ENCODE measurements around the gene GPSM1. TPM values are rescaled to one million over a fixed set of nuclear protein-coding genes. Genes with fewer than 3 reads are reported as not detected.
A peak's percentile ranks its signal among the peaks of the same experiment; 100 is the strongest.

GPSM1 gene
- polyA plus RNA-seq, 1 of the 3 experiments (the other 2 are of a cell fraction), result 26.7 TPM

DNA sequence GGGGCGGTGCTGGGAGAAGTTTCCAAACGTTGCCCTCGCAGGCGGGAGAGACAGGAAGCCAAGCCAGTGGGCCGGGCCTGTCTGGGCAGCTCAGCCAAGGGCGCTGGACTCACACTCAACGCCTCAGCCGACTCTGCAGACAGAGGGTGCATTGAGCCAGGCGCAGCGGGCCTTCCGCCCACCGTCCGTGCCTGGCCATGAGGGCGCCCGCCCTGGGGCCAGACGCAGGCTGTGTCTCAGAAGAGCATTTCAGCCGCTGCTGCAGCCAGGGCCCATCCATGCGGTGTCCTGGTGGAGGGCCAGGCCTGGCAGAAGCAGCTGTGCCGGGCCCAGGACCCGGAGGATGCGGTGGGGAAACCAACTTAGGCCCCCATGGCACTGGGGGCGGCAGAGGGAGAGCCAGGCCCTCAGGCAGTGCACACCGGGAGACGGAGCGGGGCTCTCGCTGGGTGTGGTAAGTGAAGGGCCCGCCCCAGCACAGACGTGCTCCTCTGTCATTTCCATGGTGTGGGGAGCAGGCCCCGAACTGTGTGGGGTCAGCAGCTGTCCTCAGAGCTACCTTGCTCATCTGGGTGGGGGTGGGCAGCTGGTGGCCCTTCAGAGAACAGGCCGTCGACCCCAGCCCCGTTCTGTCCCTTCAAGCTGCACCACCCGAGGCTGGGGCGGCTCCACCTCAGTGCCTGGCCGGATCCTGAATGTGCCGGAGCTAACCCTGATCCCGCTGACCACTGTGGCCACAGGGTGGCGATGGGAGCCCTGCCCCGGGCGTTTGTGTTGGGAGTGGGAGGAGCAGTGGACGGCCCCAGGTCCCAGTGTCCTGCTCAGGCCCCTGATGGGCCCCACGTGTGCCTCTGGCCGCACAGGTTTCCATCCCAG lies 18.2 kb downstream of the GPSM1 start:
- WGBS (ENCODE audit: low lambda C conversion rate), result 68% methylated on average over 22 of the region's 43 CpGs
- H3K27ac ChIP-seq (ENCODE audit: low read depth in 2 of 2, low read length in 1 of 2), result peak overlapping the region in 1 of 2 experiments; percentile 58; a peak in 1 of 4 replicates
- no peak overlapping the region for H3K9ac ChIP-seq
- H3K36me3 ChIP-seq (replicated peaks in 1 of 2; ENCODE audit: control insufficient read depth in 1 of 2, insufficient read depth in 2 of 2, low read length in 1 of 2), result peaks cover 0 to 24% of the 10 kb centered on the region in 2 experiments
- H3K79me2 ChIP-seq (ENCODE audit: insufficient read depth), result no peaks in the 10 kb centered on the region
- DNase-seq, result peak; percentile 74
- no peaks in the 10 kb centered on the region for H3F3A ChIP-seq (replicated peaks; ENCODE audit: insufficient read depth)
- H2AFZ ChIP-seq (ENCODE audit: low read depth), result no peak overlapping the region
- no peak overlapping the region for H3K4me2 ChIP-seq
- H3K27me3 ChIP-seq (ENCODE audit: insufficient read depth), result no peaks in the 10 kb centered on the region
- no peak overlapping the region for H3K4me3 ChIP-seq (ENCODE audit: low read depth in 2 of 2, low read length in 1 of 2)
- H3K4me1 ChIP-seq (ENCODE audit: control insufficient read depth in 1 of 2, insufficient read depth in 2 of 2, low read depth in 1 of 2, low read length in 1 of 2), result peaks cover 0 to 49% of the 10 kb centered on the region in 2 experiments; a peak in 1 of 4 replicates
- peak; percentile 23 for TF ChIP-seq RAD21 (IDR thresholded peaks at IDR 0.05; ENCODE audit: low read length)
- no peak for TF ChIP-seq ELF1 (IDR thresholded peaks at IDR 0.05)
- TF ChIP-seq RCOR1 (IDR thresholded peaks at IDR 0.05; ENCODE audit: low read length), result no peak
- TF ChIP-seq, protein P1, sequence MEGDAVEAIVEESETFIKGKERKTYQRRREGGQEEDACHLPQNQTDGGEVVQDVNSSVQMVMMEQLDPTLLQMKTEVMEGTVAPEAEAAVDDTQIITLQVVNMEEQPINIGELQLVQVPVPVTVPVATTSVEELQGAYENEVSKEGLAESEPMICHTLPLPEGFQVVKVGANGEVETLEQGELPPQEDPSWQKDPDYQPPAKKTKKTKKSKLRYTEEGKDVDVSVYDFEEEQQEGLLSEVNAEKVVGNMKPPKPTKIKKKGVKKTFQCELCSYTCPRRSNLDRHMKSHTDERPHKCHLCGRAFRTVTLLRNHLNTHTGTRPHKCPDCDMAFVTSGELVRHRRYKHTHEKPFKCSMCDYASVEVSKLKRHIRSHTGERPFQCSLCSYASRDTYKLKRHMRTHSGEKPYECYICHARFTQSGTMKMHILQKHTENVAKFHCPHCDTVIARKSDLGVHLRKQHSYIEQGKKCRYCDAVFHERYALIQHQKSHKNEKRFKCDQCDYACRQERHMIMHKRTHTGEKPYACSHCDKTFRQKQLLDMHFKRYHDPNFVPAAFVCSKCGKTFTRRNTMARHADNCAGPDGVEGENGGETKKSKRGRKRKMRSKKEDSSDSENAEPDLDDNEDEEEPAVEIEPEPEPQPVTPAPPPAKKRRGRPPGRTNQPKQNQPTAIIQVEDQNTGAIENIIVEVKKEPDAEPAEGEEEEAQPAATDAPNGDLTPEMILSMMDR (IDR thresholded peaks at IDR 0.05), result peak; percentile 41
- TF ChIP-seq RFX5 (IDR thresholded peaks at IDR 0.05; ENCODE audit: low read length), result no peak
- TF ChIP-seq, protein P2, sequence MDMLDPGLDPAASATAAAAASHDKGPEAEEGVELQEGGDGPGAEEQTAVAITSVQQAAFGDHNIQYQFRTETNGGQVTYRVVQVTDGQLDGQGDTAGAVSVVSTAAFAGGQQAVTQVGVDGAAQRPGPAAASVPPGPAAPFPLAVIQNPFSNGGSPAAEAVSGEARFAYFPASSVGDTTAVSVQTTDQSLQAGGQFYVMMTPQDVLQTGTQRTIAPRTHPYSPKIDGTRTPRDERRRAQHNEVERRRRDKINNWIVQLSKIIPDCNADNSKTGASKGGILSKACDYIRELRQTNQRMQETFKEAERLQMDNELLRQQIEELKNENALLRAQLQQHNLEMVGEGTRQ (IDR thresholded peaks at IDR 0.05; ENCODE audit: borderline replicate concordance, low read depth, low read length), result no peak
- TF ChIP-seq MXI1 (IDR thresholded peaks at IDR 0.05; ENCODE audit: low read depth, low read length), result peak; percentile 51; the same call in 1 of the 2 replicates
- ChIA-PET CTCF (interaction anchor here (0.7 to 3.7 kb wide), 17 partner anchors 9 to 326 kb away, joined by 3 to 28 read pairs (median 6); partner anchors contain the start of genes CARD9, DNLZ, GPSM1 and SNAPC4), POLR2A (interaction anchor here (1.0 to 1.9 kb wide), 5 partner anchors 16 to 56 kb away, joined by 3 to 8 read pairs (median 4); partner anchors contain the start of gene DNLZ)
- H3K9me3 ChIP-seq, result no peaks in the 10 kb centered on the region
- H4K20me1 ChIP-seq (ENCODE audit: insufficient read depth), result no peaks in the 10 kb centered on the region
- no peaks in the 10 kb centered on the region for H3K9me2 ChIP-seq

DNA sequence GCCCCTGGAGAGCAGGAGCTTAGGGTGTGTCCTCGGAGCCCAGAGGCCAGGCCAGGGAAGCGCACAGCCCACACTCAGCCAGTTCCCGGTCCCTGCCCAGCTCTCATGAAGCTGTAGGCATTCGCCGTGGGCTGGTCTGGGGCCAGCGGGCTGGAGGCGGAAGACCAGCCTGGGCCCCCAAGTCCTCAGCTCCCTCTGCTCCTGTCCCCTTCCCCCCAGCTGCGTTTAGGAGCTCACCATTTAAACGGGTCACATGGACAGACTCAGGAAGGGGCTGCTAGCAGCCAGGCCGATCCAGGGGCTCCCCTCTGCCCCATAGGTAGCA lies 18.8 kb downstream of the GPSM1 start:
- peaks cover 0 to 18% of the 10 kb centered on the region in 2 experiments for H3K36me3 ChIP-seq (replicated peaks in 1 of 2; ENCODE audit: control insufficient read depth in 1 of 2, insufficient read depth in 2 of 2, low read length in 1 of 2)
- H3K4me1 ChIP-seq (ENCODE audit: control insufficient read depth in 1 of 2, insufficient read depth in 2 of 2, low read depth in 1 of 2, low read length in 1 of 2), result peaks cover 0 to 55% of the 10 kb centered on the region in 2 experiments; a peak in 1 of 4 replicates
- H3K27me3 ChIP-seq (ENCODE audit: insufficient read depth), result no peaks in the 10 kb centered on the region
- no peak for TF ChIP-seq CHD2 (IDR thresholded peaks at IDR 0.05; ENCODE audit: low read length, partially characterized antibody)
- no peak for TF ChIP-seq SMC3 (IDR thresholded peaks at IDR 0.05; ENCODE audit: low read depth, low read length)
- TF ChIP-seq, protein P1 (IDR thresholded peaks at IDR 0.05), result peak; percentile 6; the same call in 1 of the 2 replicates
- DNase-seq, result no peak
- no peaks in the 10 kb centered on the region for H3F3A ChIP-seq (replicated peaks; ENCODE audit: insufficient read depth)
- no peak overlapping the region for H3K4me2 ChIP-seq
- H3K9me2 ChIP-seq, result no peaks in the 10 kb centered on the region
- ChIA-PET POLR2A (interaction anchor here (1.0 to 1.9 kb wide), 5 partner anchors 15 to 55 kb away, joined by 3 to 8 read pairs (median 4); partner anchors contain the start of gene DNLZ), CTCF (interaction anchor here (0.7 to 3.7 kb wide), 15 partner anchors 8 to 325 kb away, joined by 3 to 28 read pairs (median 9); partner anchors contain the start of genes CARD9, DNLZ, GPSM1 and SNAPC4)
- no peaks in the 10 kb centered on the region for H4K20me1 ChIP-seq (ENCODE audit: insufficient read depth)
- no peak overlapping the region for H3K9ac ChIP-seq
- no peaks in the 10 kb centered on the region for H3K9me3 ChIP-seq
- no peaks in the 10 kb centered on the region for H3K79me2 ChIP-seq (ENCODE audit: insufficient read depth)
- 80% methylated on average over 8 of the region's 10 CpGs for WGBS (ENCODE audit: low lambda C conversion rate)
- H3K4me3 ChIP-seq (ENCODE audit: low read depth in 2 of 2, low read length in 1 of 2), result no peak overlapping the region
- no peak overlapping the region for H2AFZ ChIP-seq (ENCODE audit: low read depth)
- H3K27ac ChIP-seq (ENCODE audit: low read depth in 2 of 2, low read length in 1 of 2), result peak overlapping the region in 1 of 2 experiments; percentile 58; a peak in 1 of 4 replicates

All from SK-N-SH (cell line).